Hepatocyte (in vitro differentiated cells): Measurements from ENCODE around the gene MED16. TPM values are rescaled to one million over a fixed set of nuclear protein-coding genes. Genes with fewer than 3 reads are reported as not detected.
A peak's percentile ranks its signal among the peaks of the same experiment; 100 is the strongest.

Source experiments
- DNase-seq: peaks from one replicate; pipeline ENCODE4 v3.0.0-alpha.2; 2016; ENCODE audit warnings: low spot score
- H2AFZ ChIP-seq: fragments of 200-600 bp; sonication (generic); 2 replicates; pipeline ENCODE4 v1.6.0; 2016; ENCODE audit warnings: antibody characterized with exemption, mild to moderate bottlenecking
- H3K27ac ChIP-seq: fragments of 200-600 bp; sonication (generic); 2 replicates; pipeline ENCODE4 v1.5.1; 2016; ENCODE audit warnings: mild to moderate bottlenecking
- H3K27me3 ChIP-seq: fragments of 200-600 bp; sonication (generic); 2 replicates; pipeline ENCODE4 v1.6.1; 2016
- H3K36me3 ChIP-seq: fragments of 200-600 bp; sonication (generic); replicated peaks from 2 replicates; pipeline ENCODE4 v1.5.1; 2016; ENCODE audit warnings: low read depth; ENCODE audit not compliant: insufficient read depth
- H3K4me1 ChIP-seq: fragments of 200-600 bp; sonication (generic); 2 replicates; pipeline ENCODE4 v1.5.1; 2016; ENCODE audit warnings: mild to moderate bottlenecking, moderate library complexity; ENCODE audit not compliant: insufficient read depth
- H3K4me2 ChIP-seq: fragments of 200-600 bp; sonication (generic); 2 replicates; pipeline ENCODE4 v1.6.0; 2016
- H3K4me3 ChIP-seq: fragments of 200-600 bp; sonication (generic); 2 replicates; pipeline ENCODE4 v1.5.1; 2016; ENCODE audit warnings: mild to moderate bottlenecking
- H3K79me2 ChIP-seq: fragments of 200-600 bp; sonication (generic); 2 replicates; pipeline ENCODE4 v1.6.0; 2017; ENCODE audit warnings: mild to moderate bottlenecking
- H3K9me2 ChIP-seq: fragments of 200-600 bp; sonication (generic); replicated peaks from 2 replicates; pipeline ENCODE4 v1.6.0; 2017; ENCODE audit warnings: mild to moderate bottlenecking; ENCODE audit not compliant: insufficient read depth
- H3K9me3 ChIP-seq: fragments of 200-600 bp; sonication (generic); 2 replicates; pipeline ENCODE4 v1.5.1; 2016; ENCODE audit warnings: low read depth, mild to moderate bottlenecking
- H4K20me1 ChIP-seq: fragments of 200-600 bp; sonication (generic); 2 replicates; pipeline ENCODE4 v1.6.0; 2016; ENCODE audit warnings: mild to moderate bottlenecking; ENCODE audit not compliant: insufficient read depth, poor library complexity, severe bottlenecking
- EZH2 ChIP-seq: fragments of 200-600 bp; sonication (generic); IDR thresholded peaks from 2 replicates; pipeline ENCODE4 v1.6.1; 2016; ENCODE audit warnings: antibody characterized with exemption, mild to moderate bottlenecking, borderline replicate concordance
- EZH2phosphoT487 ChIP-seq: fragments of 200-600 bp; sonication (generic); IDR thresholded peaks from one replicate; pipeline ENCODE4 v1.6.1; 2018; ENCODE audit warnings: antibody characterized with exemption, mild to moderate bottlenecking, low read depth, moderate library complexity; ENCODE audit not compliant: unreplicated experiment, severe bottlenecking
- WGBS: methylation state at CpG from one replicate; pipeline ENCODE4 v1.1.6; 2016; ENCODE audit warnings: low lambda C conversion rate; ENCODE audit errors: missing lambda C conversion rate; 5-methylcytosine and 5-hydroxymethylcytosine counted together
- polyA plus RNA-seq: library from polyadenylated mRNA; unstranded; fragments of >200 nt; fragmentation: Nextera tagmentation; extraction: Ambion mirVana; gene quantifications from 2 replicates; pipeline ENCODE4 v1.2.1, GENCODE V29; 2016
- total RNA-seq: library from RNA; depleted of rRNA; stranded (reverse); fragments of >200 nt; gene quantifications from 2 replicates; pipeline ENCODE4 v1.2.3, GENCODE V29; 2014
- TF ChIP-seq, protein P1 (sequence below): fragments of 200-600 bp; sonication (generic); IDR thresholded peaks from 2 replicates; pipeline ENCODE4 v1.5.1; 2016; ENCODE audit warnings: antibody characterized with exemption, mild to moderate bottlenecking; ENCODE audit not compliant: poor library complexity

The MED16 gene
- total and polyA plus RNA-seq, 2 experiments from 2014 or later: 32.1 to 80.9 TPM

DNA sequence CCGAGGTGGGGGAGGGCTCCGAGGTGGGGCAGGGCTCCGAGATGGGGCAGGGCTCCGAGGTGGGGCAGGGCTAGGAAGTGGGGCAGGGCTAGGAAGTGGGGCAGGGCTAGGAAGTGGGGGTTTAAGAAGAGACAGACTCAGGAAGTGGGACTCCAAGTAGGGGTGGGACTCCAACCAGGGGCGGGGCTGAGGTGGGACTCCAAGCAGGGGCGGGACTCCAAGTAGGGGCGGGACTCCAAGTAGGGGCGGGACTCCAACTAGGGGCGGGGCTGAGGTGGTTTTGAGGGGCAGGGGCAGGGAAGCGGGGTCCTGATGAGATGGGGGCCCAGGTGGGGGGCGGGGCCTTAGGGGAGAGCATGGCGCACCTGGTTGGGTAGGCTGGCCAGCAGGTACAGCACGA is 19.9 kb downstream of the MED16 start:
- Histone ChIP-seq H3K4me3 (no peak overlapping the region), H4K20me1 (no peaks in the 10 kb centered on the region), H3K9me3 (no peaks in the 10 kb centered on the region), H3K27ac (no peak overlapping the region), H3K36me3 (no peaks in the 10 kb centered on the region), H3K4me2 (no peak overlapping the region), H3K4me1 (no peaks in the 10 kb centered on the region), H3K79me2 (no peaks in the 10 kb centered on the region), H2AFZ (no peak overlapping the region), H3K27me3 (no peaks in the 10 kb centered on the region), H3K9me2 (no peaks in the 10 kb centered on the region)
- TF ChIP-seq, protein P1, sequence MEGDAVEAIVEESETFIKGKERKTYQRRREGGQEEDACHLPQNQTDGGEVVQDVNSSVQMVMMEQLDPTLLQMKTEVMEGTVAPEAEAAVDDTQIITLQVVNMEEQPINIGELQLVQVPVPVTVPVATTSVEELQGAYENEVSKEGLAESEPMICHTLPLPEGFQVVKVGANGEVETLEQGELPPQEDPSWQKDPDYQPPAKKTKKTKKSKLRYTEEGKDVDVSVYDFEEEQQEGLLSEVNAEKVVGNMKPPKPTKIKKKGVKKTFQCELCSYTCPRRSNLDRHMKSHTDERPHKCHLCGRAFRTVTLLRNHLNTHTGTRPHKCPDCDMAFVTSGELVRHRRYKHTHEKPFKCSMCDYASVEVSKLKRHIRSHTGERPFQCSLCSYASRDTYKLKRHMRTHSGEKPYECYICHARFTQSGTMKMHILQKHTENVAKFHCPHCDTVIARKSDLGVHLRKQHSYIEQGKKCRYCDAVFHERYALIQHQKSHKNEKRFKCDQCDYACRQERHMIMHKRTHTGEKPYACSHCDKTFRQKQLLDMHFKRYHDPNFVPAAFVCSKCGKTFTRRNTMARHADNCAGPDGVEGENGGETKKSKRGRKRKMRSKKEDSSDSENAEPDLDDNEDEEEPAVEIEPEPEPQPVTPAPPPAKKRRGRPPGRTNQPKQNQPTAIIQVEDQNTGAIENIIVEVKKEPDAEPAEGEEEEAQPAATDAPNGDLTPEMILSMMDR: no peak
- TF ChIP-seq EZH2phosphoT487: no peak
- TF ChIP-seq EZH2: no peak
- no CpG with 5 or more reads among the region's 13 CpGs for WGBS
- no peak for DNase-seq

DNA sequence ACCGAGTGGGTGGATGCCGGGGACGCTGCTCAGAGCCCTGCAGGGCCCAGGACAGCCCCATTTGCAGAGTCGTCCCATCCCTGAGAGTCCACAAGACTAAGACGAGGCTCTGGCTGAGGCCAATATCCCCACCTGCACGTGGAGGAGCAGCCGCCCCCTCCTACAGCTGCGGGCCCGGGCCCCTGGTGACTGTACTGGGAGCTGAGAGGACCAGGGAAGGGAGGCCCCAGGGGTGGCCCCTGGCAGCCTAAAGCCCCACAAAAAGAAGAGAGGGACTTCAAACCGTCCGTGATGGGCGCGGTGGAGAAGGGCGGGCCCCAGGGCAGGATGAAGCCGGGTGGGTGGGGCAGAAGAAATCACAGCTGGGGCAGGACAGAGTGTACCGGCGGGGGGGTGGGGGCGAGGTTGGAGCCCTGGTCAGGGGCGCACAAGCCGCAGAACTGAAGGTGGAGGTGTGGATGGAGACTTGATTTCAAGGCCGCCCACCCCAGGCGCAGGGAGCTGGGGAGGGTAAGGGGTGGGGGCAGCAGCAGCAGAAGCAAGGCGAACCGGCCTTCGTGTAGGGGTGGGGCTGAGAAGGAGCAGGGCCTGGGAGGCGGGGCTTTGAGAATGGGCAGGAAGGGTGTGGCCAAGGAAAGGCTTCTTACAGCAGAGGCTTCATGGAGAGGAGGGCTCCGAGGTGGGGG is 20.6 kb downstream of the MED16 start:
- TF ChIP-seq, protein P1: no peak
- TF ChIP-seq EZH2phosphoT487 (no peak), EZH2 (no peak)
- no peaks in the 10 kb centered on the region for H3K79me2 ChIP-seq
- no peak overlapping the region for H2AFZ ChIP-seq
- H3K4me3 ChIP-seq: no peak overlapping the region
- H3K4me1 ChIP-seq: no peaks in the 10 kb centered on the region
- H3K27me3 ChIP-seq: no peaks in the 10 kb centered on the region
- no peaks in the 10 kb centered on the region for H3K9me2 ChIP-seq
- peak; percentile 79 for DNase-seq
- H4K20me1 ChIP-seq: no peaks in the 10 kb centered on the region
- H3K9me3 ChIP-seq: no peaks in the 10 kb centered on the region
- H3K27ac ChIP-seq: peak overlapping the region; percentile 30
- WGBS: 84% methylated on average over 20 of the region's 27 CpGs
- H3K36me3 ChIP-seq: no peaks in the 10 kb centered on the region
- peak overlapping the region; percentile 19 for H3K4me2 ChIP-seq

DNA sequence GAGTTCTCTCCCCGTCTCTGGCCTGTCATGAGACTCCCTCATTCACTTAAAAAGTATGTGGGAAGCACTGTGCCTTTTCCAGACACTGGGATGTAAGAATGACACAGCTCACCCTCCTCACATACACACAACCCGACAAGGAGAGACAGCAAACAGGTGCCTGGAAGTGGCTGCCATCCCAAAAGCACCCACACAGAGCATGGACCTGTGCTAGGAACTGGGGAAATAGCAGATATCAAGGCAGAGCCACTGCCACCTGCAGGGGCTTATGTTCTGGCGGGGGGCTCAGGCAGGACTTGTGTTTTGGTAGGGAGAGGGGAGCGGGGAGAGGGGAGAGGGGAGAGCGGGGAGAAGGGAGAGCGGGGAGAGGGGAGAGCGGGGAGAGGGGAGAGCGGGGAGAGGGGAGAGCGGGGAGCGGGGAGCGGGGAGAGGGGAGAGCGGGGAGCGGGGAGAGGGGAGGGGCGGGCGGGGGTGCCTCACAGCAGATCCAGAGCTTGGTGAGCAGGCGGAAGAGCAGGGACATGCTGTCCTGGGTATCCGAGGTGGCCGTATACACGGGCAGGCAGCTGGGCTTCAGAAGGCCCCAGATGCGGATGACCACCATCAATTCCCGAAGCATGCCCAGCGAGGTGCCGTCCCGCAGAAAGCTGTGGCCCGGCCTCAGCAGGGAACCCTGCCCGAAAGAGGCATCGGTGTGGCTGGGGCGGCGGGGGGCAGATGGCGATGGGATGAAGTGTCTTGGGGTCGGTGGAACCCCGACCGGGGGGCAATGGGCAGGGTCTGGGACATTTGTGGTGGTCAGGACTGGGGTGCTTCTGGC is 21.3 kb downstream of the MED16 start:
- no peak for DNase-seq
- Histone ChIP-seq H3K27ac (peak overlapping the region; percentile 30), H3K36me3 (no peaks in the 10 kb centered on the region), H3K9me3 (no peaks in the 10 kb centered on the region), H3K4me1 (no peaks in the 10 kb centered on the region), H3K9me2 (no peaks in the 10 kb centered on the region), H4K20me1 (no peaks in the 10 kb centered on the region), H2AFZ (no peak overlapping the region), H3K4me3 (no peak overlapping the region), H3K79me2 (no peaks in the 10 kb centered on the region), H3K27me3 (no peaks in the 10 kb centered on the region), H3K4me2 (peak overlapping the region; percentile 19)
- 74% methylated on average over 10 of the region's 33 CpGs for WGBS
- TF ChIP-seq, protein P1: no peak
- TF ChIP-seq EZH2: no peak
- TF ChIP-seq EZH2phosphoT487: no peak
